GM10266 (cell line): Measurements from ENCODE around the gene CHCHD6.

Source experiments
- DNase-seq: peaks from one replicate; pipeline ENCODE4 v3.0.0; 2012; ENCODE audit errors: extremely low spot score
- TF ChIP-seq, protein P1 (sequence below): IDR thresholded peaks from 2 replicates; pipeline ENCODE4 v1.5.1; 2012; ENCODE audit warnings: mild to moderate bottlenecking, low read depth; ENCODE audit not compliant: control insufficient read depth, insufficient read depth; ENCODE audit errors: missing control alignments

CHCHD6 gene

DNA sequence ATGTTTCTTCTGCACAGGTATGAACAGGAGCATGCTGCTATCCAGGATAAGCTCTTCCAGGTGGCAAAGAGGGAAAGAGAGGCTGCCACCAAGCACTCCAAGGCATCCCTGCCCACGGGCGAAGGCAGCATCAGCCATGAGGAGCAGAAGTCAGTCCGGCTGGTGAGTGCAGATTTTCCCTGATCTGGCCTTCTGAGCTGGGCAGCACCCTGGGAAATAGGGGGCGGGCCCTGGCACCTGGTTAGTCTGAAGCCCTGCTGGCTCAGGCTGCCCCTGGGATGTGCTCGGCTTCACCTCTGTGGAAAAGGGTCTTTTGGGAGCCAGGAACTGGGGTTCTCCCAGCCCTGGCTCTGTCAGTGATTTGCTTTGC lies 29.0 kb downstream of the CHCHD6 start:
- no peak for DNase-seq
- TF ChIP-seq, protein P1, sequence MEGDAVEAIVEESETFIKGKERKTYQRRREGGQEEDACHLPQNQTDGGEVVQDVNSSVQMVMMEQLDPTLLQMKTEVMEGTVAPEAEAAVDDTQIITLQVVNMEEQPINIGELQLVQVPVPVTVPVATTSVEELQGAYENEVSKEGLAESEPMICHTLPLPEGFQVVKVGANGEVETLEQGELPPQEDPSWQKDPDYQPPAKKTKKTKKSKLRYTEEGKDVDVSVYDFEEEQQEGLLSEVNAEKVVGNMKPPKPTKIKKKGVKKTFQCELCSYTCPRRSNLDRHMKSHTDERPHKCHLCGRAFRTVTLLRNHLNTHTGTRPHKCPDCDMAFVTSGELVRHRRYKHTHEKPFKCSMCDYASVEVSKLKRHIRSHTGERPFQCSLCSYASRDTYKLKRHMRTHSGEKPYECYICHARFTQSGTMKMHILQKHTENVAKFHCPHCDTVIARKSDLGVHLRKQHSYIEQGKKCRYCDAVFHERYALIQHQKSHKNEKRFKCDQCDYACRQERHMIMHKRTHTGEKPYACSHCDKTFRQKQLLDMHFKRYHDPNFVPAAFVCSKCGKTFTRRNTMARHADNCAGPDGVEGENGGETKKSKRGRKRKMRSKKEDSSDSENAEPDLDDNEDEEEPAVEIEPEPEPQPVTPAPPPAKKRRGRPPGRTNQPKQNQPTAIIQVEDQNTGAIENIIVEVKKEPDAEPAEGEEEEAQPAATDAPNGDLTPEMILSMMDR, result no peak

DNA sequence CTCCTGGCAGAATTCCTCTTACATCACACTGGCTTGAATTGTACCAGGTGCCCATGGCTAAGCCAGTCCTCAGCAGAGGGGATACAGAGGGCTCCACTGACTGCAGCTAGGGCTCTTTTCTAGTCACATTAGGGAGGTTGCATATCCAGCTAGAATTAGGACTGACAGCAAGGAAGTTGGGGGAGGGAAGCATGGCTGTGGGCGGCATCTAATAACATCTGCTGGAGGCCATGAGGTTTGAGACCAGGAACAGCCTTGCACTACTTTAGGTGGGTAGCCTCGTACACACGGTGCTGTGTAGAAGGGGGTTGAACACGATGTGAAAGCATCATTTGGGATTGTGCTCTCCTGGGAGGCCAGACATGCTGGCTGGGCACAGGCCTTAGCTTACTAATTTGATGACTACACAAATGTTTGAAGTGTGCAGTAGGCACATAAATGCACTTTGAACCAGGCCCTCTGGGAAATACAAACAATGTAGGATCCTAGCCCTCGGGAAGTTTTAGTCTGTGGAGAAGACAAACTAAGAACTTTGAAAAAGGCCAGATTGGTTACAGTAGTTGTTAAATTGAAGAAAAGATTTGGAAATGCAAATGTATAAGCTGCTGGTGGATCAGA lies 30.2 kb downstream of the CHCHD6 start:
- DNase-seq, result no peak
- TF ChIP-seq, protein P1, result no peak

DNA sequence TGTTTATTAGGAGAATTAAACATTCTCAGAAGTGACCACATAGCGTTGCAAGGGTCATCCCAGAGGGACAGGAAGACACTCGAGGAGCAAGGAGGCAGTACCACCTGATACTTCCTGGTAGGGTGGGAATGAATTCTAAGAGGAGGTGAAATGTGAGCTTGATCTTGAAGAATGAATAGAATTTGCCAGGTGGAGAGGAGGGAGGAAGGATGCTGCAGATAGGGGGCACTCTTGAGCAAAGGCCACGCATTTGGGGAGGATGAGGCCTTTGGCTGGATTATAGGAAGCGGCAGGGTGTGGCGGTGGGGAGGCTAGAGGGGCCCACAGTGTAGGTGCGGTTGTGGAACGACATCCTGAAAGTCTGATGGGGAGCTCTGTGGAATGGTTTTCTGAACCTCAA lies 33.5 kb downstream of the CHCHD6 start:
- TF ChIP-seq, protein P1, result peak; percentile 25
- DNase-seq, result no peak

DNA sequence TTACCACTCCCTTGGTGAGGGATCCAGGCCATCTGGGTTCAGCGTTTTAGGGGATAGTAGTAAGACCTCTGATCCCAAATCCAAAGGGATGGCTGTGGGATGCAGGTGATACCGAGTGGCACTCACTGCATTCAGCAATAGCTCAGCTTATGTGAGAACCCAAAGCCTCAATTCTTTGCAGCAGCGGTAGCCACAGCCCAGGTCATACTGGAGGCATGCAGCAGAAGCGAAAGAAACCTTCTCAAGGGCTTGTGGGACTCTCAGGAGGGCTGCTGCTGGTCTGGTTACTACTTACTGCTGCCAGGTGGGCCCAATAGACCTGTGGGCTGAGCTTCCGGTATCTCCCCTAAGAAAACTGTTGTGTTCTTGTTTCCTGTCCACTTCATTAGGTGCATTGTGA lies 38.0 kb downstream of the CHCHD6 start:
- TF ChIP-seq, protein P1, result no peak
- no peak for DNase-seq

DNA sequence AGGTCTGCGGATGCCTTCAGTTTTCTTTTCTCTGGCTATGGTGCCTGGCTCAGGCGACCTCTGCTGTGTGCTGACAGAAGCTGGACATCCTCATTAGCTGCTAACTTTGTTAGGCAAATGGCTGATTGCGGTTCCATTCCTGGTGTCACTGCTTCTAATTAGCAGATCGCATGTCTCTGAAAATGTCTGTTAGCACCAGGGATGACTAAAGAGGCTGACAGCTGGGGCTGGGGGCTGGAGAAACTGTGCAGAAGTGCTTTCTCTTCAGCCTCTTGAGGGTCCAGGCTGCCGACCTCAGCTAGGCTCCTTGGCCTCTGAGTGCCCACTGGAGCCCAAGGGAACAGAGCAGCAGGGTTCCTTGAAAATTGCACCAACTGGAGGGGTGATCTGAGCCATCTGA lies 39.3 kb downstream of the CHCHD6 start:
- TF ChIP-seq, protein P1, result no peak
- DNase-seq, result no peak

DNA sequence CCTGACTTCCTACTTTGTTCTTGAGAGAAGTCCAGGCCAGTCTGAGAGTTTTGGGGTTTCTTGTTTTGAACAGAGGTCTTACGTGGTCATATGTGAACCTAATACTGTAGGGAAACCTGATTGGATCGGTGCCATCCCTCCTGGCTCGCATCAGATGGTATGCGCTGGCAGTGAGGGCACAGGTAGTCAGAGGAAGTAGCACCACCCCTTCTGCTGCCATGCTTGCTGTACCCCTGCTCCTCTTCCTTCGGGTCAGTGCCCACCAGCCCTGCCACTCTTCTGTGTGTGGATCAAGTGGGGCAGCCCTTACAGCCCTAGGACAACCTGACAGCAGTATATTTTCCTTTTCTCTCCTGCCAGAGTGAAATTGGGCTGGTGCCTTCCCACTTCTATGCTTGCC lies 39.7 kb downstream of the CHCHD6 start:
- DNase-seq, result no peak
- TF ChIP-seq, protein P1, result no peak

DNA sequence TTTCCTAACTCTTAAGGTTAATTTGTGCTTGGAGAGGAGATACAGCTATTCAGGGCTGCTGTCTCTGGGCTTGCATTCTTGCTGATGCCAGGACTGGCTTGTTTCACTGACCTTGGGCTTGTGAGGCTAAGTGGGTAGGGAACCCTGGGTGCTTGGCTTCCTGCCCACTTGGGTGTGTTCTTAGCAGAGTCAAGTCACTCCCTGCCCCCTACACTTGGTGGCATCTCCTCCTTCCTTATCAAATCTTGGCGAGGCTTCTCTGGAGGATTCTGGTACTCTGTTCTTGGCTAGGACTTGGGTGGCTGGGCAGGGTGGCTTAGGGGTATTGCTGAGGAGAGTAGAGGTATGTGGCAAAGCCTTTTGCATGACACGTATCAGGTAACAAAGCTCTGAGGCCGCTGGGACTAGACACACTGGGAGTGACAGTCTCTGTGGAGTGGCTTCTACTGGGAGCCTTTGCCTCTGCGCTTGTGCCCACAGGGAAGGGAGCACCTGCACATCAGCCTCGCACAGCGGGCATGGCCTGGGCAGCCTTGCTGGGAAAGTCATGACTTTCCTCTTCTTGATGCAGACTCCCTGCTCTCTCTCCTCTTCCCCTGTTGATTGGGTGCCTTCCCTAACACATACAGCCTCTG lies 41.8 kb downstream of the CHCHD6 start:
- TF ChIP-seq, protein P1, result no peak
- no peak for DNase-seq
